GM23338 (cell line): ENCODE measurements around the gene APOBEC3B.

Experiments
- EZH2phosphoT487 ChIP-seq: fragments of 200-600 bp; sonication (generic); IDR thresholded peaks from one replicate; pipeline ENCODE4 v1.8.1; 2018; ENCODE audit warnings: antibody characterized with exemption; ENCODE audit not compliant: unreplicated experiment
- TF ChIP-seq, protein P1 (sequence below), 2 experiments: fragments of 200-600 bp in 1 of 2; sonication (generic) in 1 of 2; conservative IDR thresholded peaks; 2 replicates each; pipeline versions ENCODE4 v1.5.1 to v1.6.1; 2016 to 2017; ENCODE audit warnings: antibody characterized with exemption in 2 of 2, low read depth in 2 of 2, mild to moderate bottlenecking in 2 of 2, moderate library complexity in 1 of 2

GRCh38 chr22:38957046-38957770, 24.9 kb upstream of the APOBEC3B start, which contains the start of gene APOBEC3A:
- TF ChIP-seq EZH2phosphoT487 = no peak
- TF ChIP-seq, protein P1, sequence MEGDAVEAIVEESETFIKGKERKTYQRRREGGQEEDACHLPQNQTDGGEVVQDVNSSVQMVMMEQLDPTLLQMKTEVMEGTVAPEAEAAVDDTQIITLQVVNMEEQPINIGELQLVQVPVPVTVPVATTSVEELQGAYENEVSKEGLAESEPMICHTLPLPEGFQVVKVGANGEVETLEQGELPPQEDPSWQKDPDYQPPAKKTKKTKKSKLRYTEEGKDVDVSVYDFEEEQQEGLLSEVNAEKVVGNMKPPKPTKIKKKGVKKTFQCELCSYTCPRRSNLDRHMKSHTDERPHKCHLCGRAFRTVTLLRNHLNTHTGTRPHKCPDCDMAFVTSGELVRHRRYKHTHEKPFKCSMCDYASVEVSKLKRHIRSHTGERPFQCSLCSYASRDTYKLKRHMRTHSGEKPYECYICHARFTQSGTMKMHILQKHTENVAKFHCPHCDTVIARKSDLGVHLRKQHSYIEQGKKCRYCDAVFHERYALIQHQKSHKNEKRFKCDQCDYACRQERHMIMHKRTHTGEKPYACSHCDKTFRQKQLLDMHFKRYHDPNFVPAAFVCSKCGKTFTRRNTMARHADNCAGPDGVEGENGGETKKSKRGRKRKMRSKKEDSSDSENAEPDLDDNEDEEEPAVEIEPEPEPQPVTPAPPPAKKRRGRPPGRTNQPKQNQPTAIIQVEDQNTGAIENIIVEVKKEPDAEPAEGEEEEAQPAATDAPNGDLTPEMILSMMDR (conservative IDR thresholded peaks at IDR 0.05; ENCODE audit: low read depth in 2 of 2) = no peak
